Activated CD4-positive, alpha-beta T cell treated with anti-CD3 and anti-CD28 coated beads, Interleukin-10, Interleukin-2, amounts not matched to agents 100 ng/mL and 50 ng/mL, durations not matched to agents 16 hours and 8 hours (primary cell): ENCODE measurements around the gene EIF4G3.
"Not testable (repeated sequence)": the region's sequence is repeated elsewhere in the genome, so short reads cannot be mapped to it uniquely, and the experiment has no call there.

Experiments used
- DNase-seq: peaks from one replicate; pipeline ENCODE4 v3.0.0-alpha.2; 2020

Gene EIF4G3

DNA sequence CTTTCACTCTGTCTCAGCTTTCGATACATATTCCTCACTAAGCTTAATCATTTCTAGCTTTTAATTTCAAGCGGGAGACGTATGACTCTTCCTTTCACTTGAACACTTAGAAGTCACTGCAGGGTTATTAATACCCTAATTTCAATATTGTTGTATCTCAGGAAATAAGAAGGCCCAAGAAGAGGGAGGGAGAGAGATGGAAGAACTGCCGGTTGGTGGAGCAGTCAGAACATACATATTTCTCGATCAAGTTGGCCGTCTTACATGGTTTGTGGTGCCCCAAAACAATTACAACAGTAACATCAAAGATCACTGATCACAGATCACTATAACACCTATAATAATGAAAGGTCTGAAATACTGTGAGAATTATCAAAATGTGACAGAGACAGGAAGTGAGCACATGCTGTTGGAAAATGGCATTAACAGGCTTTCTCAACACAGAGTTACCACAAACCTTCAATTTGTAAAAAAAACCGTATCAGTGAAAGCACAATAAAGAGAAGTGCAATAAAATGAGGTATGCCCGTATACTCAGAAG lies 244.2 kb downstream of the EIF4G3 start:
- DNase-seq = peak; percentile 89

DNA sequence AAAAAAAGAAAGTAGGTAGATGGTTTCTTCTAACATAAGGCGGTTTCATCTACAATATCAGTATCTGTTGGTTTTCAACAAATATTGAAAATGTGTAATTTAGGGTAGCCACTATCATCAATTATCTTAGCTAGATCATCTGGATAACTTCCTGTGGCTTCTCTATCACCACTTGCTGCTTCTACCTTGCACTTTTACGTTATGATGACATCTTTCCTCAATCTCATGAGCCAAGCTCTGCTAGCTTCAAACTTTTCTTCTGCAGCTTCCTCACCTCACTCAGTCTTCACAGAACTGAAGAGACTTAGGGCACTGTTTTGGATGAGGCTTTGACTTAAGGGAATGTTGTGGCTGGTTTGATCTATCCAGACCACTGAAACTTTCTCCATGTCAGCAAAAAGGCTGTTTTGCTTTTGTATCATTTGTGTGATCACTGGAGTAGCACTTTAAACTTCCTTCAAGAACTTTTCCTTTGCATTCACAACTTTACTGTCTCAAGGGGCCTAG lies 244.7 kb downstream of the EIF4G3 start:
- peak; percentile 78 for DNase-seq

DNA sequence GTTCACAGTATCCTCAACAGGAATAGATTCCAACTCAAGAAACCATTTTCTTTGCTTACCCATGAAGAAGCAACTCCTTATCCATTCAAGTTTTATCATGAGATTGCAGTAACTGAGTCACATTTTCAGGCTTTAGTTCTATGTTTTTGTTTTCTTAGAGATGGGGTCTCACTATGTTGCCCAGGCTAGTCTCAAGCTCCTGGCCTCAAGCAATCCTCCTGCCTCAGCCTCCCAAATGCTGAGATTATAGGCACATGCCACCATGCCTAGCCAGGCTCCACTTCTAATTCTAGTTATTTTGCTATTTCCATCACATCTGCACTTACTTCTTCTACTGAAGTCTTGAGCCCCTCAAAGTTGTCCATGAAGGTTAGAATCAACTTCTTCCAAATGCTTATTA lies 246.3 kb downstream of the EIF4G3 start:
- no peak for DNase-seq

DNA sequence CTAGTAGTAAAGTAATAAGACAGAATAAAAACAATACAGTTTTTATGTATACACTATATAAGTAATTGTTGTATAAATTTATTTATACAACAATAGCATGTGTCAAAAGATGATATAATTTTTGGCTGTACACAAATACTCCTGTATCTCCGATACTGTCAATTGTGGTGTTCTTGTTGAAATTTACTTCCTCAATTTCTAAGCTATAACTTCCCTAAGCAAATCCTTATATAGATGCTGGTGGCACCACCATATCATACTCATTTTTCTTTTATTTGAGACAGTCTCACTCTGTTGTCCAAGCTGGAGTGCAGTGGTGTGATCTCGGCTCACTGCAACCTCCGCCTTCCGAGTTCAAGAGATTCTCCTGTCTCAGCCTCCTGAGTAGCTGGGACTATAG lies 248.6 kb downstream of the EIF4G3 start:
- DNase-seq = no peak

DNA sequence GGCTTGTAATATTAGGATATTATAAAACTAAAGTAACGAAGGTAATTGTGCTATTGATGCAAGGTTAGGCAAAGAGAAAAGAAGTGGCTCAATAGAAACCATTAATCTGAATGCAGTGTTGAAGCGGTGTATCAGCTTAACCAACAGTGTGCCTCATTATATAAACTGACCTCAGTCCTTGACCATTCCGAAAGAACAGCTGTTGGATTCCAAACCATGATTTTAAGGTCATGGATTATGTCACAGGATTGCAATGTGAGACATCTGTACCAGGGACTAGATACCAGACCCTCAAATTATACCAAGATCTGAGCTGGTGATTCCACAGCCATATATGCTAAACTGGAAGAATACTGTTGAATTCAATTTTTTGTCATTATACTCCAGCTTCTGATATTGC lies 255.4 kb downstream of the EIF4G3 start:
- DNase-seq = no peak

DNA sequence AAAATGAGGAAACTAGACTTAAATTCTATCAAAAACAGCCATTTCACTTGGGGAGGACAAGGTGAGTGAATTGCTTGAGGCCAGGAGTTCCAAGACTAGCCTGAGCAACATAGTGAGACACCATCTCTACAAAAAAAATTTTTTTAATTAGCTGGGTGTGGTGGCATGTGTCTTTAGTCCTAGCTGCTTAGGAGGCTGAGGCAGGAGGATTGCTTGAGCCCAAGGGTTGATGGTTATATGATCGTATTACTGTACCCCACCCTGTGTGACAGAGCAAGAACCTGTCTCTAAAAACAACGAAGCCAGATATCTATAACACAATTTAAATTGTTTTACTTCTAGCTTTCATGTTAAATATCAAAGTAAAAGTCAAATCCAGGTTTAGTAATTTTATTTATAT lies 263.5 kb downstream of the EIF4G3 start:
- no peak for DNase-seq

DNA sequence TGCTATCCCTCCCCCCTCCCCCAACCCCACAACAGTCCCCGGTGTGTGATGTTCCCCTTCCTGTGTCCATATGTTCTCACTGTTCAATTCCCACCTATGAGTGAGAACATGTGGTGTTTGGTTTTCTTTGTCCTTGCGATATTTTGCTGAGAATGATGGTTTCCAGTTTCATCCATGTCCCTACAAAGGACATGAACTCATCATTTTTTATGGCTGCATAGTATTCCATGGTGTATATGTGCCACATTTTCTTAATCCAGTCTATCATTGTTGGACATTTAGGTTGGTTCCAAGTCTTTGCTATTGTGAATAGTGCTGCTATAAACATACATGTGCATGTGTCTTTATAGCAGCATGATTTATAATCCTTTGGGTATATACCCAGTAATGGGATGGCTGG lies 269.2 kb downstream of the EIF4G3 start:
- DNase-seq = not testable (repeated sequence)

DNA sequence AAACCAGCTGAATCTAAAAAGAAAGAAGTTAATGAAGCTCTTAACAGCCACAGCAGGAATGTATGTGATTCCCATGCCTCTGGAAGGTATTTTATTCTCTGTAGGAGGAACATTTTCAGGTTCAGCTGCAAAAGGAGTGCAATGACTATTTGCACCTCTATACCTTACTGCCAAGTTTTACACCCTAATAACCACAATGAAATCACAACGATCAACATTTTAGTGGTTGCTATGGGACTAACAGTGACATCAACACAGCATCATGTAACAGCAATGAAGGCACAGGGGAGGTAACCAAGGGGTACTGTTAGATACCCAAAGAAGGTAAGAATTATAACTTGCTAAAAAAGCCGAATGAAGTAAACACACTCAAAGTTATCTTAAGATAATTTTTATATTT lies 273.3 kb downstream of the EIF4G3 start:
- DNase-seq = peak; percentile 4

DNA sequence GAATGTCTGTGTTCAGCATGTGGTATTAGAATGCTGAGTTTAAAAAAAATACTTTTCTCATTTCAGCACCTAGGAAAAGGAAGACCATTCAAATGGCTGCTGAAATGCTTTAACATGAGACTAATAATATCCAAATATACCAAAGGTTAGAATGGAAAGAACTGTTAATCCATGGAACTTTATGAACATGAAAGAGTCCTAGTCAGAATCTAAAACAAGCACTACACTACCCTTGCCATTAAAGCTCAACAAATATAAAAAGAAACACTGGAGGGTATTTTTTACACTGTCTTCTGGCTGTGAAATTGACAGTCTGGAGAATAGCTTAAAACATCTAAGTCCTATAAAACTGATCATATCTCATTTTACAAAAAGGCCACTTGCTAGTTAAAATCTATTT lies 276.6 kb downstream of the EIF4G3 start:
- no peak for DNase-seq

DNA sequence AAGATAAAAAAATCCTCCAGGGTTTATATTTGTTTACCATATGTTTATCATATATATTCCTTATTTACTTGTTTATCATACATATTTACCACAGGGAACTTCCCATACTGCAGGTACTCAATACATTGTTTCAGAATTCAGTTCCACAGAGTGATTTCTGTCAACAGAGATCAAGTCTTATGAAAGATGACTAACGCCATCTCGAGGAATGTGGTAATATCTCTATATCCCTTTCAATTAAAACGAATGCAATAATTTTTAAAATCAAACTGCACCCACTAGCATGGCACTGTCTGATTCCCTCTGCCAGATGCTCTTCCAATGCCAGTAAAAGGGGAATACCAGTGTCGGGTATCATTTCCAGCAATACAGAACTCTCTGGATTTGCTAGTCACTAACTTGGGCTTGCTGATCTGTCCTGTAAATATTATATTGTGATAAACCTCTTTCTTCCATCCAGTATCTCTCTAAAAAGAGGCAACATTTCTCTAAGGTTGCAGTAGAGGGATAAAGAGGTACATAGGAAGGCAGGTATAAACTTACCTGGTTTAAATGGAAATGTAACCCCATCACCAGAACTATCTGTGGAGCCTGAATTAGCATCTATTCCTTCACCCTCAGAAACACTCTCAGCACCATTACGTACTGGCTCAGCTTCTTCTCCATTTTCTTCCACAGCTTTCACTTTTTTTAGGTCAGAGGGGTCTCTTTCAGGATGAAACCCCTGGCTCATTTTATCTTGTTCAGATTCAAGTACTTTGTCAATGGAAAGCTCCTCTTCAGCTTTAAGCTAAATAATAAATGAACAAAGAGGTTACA lies 277.3 kb downstream of the EIF4G3 start:
- DNase-seq = no peak

DNA sequence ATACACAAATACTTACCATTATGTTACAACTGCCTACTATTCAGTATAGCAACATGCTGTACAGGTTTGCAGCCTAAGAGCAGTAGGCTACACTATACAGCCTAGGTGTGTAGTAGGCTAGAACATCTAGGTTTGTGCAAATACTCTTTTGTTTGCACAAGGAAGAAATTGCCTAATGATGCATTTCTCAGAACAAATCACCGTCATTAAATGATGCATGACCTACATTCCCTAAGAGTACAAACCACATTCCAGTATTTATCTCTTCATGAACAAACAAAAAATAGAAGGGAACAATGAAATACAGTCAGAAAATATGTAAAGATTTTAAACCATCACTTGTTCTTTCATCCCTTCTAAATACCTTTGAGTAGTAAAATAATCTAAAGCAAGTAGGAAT lies 279.9 kb downstream of the EIF4G3 start:
- DNase-seq = no peak

DNA sequence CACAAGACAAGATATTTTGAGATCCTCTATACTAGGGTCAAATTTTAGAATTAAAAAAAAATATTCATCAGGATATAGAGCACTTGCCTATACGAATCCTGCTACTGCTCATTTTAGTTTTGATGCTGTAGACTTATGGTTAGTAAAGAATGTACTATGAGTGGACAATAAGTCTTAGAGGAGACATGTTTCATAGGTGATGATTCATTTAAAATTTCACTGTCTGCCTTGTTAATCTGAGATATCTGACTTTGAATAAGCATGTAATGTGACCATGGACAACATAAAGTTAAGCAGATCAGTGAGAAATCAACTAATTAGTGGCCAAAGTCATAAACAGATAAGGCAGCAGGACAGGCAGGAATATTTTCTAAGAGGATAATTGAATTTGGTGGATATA lies 282.8 kb downstream of the EIF4G3 start:
- DNase-seq = no peak

DNA sequence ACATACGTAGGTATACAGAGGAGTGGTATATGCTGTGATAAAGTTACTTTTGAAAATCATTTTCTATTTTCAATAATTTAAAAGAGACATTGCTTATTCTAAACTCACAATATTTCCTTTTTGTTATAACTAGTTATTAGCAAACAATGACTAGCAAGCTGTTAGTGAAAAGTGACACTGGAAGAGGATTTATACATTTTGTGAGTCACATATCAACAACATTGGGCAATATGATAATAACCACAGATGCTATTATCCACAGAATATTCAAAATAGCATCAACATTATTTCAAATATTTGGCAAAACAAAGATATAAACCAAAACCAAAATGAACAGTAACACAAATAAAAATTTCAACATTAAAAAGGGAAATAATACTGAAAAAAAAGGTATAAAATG lies 285.6 kb downstream of the EIF4G3 start:
- DNase-seq = no peak

DNA sequence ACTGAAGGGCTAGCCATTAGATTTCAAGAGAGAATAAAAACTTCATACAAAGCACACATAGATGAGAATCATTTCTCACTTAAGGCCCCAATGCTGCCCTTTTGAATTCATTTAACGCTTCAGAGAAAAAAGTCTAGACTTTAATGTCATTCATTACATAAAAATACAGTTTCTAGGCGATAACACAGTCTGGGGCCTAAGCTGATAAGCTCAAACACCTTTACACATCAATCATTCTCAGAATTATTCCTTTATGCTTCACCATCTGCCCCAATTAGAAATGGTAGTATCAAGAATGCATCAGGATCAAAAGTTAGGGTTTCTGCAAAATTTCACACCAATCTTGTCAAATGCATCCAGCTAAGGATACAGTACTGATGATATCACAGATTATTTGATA lies 289.5 kb downstream of the EIF4G3 start:
- DNase-seq = no peak

DNA sequence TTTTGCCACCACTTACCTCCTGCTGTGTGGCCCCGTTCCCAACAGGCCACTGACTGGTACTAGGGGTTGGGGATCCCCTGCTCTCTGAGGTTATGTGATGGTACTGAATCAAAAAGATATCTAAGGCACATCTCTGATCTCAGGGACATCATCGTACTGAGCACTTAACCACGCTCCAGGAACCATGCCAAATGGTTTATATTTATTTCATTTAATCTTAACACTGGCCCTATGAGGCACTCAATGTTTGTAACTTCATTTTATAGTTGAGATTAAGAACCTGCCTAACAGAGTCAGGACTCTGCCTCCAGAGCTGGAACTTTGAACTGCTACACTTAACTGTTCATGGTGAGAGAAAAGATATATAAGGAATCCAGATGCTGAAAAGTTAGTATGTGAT lies 291.6 kb downstream of the EIF4G3 start:
- DNase-seq = no peak

DNA sequence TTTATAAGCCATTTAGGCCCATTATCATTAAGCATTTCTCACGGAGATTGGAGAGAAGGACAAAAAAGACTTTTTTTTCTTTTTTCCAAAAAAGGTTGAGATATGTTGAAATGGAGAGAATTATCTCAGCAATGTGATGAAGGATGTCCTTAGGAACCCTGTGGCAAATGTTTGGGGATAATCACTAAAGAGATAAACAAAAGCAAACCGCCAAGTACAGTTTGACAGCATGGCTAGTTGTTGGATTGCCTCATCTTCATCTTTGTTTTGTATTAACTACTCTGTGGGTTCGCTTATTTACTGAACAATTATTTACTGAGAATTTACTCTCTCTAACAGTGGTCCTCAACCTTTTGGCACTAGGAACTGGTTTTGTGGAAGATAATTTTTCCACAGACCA lies 292.2 kb downstream of the EIF4G3 start:
- no peak for DNase-seq

DNA sequence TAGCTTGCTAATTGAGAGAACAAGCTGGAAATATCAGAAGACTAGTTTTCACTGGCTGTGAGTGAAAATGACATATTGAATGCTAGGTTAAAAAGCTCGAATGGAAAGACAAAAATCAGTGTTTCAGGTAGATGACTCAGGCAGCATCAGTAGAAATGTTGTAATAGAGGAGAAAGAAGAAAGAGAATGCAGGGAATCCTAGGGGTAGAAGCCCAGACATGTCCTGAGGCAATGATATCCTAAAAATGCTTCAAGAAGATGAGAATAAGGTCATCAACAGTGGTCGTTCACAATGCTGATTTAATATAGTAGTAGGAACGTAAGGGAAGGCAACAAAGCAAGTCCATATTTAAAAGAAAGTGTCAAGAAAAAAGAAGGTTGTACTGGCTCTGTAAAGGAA lies 292.9 kb downstream of the EIF4G3 start:
- DNase-seq = no peak

DNA sequence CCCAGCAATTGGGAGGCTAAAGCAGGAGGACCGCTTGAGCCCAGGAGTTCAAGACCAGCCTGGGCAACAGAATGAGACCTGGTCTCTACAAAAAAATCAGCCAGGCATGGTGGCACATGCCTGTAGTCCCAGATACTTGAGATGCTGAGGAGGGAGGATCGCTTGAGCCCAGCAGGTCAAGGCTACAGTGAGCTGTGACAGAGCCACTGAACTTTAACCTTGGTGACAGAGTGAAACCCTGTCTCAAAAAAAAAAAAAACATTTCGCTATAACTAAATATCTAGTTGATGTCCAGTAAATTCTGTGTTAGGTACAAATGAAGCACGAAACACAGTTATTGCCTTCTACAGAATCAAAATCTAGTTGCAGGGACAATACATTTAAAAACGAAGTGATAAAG lies 293.9 kb downstream of the EIF4G3 start:
- no peak for DNase-seq

DNA sequence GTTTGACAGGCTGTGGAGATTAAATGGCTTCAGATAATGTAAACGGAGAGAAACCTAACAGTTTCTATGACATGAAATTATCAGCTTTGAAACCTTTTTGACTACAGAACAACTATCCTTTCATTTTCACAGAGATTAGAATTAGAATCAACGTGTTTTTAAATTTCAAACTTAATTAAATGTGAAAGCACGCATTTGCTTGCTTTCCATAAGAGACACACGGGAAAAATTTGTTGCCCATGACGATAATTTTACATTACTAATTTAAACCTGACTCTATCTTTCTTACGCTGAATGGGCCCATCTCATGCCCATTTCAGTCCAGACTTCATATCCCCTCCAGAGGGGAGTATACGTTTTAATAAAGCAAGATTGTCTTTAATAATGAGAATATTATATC lies 297.9 kb downstream of the EIF4G3 start:
- no peak for DNase-seq

DNA sequence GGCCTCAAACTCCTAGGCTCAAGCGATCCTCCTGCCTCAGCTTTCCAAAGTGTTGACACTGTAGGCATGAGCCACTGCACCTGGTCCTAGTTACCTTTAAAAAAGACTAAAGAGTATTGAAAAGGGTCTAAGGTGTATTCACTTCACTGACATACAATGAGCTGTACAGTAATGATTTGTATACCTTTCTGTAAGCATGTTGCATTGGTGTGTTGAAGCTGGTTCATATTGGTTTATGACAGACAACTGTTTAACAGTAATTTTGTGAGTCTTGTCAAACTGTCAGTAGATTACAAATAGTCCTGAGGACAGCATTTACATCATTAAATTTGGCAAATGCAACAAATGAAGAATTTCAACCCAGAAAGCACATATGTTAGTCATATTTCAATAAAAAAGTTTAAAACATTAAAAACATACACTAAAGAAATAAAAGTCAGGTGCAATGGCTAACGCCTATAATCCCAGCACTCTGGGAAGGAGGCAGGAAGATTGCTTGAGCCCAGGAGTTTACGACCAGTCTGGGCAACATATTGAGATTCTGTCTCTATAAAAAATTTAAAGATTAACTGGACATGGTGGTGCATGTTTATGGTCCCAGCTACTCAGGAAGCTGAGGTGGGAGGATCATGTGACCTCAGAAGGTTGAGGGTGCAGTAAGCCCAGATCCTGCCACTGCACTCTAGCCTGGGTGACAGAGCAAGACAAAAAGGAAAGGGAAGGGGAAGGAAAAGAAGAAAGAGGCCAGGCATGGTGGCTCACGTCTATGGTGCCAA lies 301.3 kb downstream of the EIF4G3 start:
- no peak for DNase-seq

DNA sequence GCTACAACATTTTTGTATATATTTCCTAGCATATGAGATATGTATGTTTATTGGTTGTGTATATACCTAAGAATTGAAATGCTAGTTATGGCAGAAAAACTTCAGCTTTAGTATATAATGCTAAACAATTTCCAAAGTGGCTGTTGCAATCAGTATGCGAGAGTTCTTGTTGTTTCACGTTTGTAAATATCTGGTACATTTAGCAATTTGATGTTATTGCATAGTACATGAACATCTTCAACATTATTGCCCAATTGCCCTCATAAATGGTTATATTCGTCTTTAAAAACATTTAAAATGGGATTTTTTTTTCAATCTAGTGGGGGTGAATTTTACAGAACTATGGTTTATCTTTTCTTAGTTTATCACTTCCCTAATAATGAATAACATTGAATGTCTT lies 303.4 kb downstream of the EIF4G3 start:
- DNase-seq = no peak

DNA sequence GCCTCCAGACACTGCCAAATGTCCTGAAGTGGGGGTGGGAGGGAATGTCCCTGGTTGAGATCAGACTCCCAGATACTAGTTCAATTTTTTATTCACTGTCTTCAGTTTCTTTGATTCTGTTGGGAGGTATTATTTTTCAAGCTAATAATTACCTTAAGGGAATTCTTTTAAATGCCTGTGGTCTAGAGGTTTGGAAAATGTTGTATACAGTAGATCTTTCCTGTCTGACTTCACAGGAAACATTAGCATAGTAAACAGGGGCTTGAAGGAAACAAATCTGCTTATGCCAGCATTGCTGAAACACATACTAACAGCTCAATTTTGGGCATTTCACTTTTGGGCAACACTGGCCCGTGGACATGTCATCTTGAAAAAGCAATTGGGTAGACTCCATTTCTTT lies 305.3 kb downstream of the EIF4G3 start:
- no peak for DNase-seq

DNA sequence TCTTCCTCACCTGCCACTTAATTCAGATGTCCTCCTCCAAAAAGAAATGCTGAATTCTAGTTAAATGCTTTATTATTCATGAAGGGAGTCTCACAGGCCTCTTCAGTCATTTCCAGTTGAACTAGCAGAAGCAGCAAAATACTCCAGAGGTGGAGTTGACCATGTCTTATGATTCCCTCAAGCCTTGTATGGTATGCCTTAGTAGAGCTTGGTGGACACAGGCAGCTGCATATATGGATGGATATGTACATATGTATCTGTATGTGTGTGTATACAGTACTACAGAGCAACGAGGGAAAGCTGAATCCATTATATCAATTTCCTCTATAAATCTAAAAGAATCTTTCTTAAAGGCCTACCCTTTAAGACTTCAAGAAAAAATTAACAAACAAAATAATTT lies 306.0 kb downstream of the EIF4G3 start:
- no peak for DNase-seq

DNA sequence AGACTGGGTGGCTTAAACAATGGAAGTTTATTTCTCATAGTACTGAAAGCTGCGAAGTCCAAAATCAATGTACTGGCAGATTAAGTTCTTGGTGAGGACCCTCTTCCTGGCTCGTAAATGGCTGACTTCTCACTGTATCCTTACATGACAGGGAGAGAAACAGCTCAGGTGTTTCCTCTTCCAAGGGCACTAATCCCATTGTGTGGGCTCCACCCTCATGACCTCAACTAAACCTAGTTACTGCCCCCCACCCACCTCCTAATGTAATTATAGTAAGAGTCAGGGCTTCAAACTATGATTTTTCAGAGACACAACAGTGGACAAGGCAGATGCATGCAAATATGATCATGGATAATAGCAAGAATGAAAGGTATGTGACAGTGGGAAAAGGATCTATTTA lies 308.4 kb downstream of the EIF4G3 start:
- no peak for DNase-seq
